Stimulated activated naive CD8-positive, alpha-beta T cell treated with anti-CD3 and anti-CD28 coated beads, Interleukin-15, Interleukin-2, amounts not matched to agents 100 ng/mL and 50 ng/mL, for 24 hours (primary cell): ENCODE measurements around the gene SLC8A3.

Experiments used
- H3K27ac Mint-ChIP-seq: one replicate; pipeline ENCODE4 v1.8.0; 2021; ENCODE audit warnings: mild to moderate bottlenecking, mixed read lengths
- H3K27me3 Mint-ChIP-seq: one replicate; pipeline ENCODE4 v1.8.0; 2021; ENCODE audit warnings: mixed read lengths
- H3K36me3 Mint-ChIP-seq: one replicate; pipeline ENCODE4 v1.8.0; 2021; ENCODE audit warnings: low read depth, mixed read lengths
- H3K4me1 Mint-ChIP-seq: one replicate; pipeline ENCODE4 v1.8.0; 2021; ENCODE audit warnings: low read depth, mixed read lengths
- H3K4me3 Mint-ChIP-seq: one replicate; pipeline ENCODE4 v1.8.0; 2021; ENCODE audit warnings: mild to moderate bottlenecking, mixed read lengths
- H3K9me3 Mint-ChIP-seq: one replicate; pipeline ENCODE4 v1.8.0; 2021; ENCODE audit warnings: mixed read lengths

Gene SLC8A3

DNA sequence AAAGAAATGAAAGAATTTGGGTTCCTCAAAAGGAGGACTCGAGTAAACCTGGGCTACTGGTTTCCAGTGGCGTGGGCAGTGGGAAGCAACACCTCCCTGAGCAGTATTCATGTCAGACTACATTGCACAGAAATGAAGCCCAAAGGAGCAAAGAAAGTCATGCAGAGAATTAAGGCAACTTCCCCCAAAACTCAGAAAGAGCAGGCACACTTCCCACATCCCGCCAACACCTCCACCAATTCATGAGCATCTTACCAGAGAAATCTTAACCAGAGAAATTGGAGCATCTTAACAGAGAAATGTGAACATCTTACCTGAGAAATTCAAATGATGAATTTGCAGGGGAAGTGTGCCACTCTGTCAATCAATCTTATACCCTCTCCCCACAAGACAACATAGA is 36.7 kb downstream of the SLC8A3 start:
- peaks cover 7% of the 10 kb centered on the region for H3K27me3 Mint-ChIP-seq
- no peak overlapping the region for H3K4me3 Mint-ChIP-seq
- no peaks in the 10 kb centered on the region for H3K9me3 Mint-ChIP-seq
- H3K27ac Mint-ChIP-seq, result no peak overlapping the region
- H3K36me3 Mint-ChIP-seq, result no peaks in the 10 kb centered on the region
- H3K4me1 Mint-ChIP-seq, result no peaks in the 10 kb centered on the region

DNA sequence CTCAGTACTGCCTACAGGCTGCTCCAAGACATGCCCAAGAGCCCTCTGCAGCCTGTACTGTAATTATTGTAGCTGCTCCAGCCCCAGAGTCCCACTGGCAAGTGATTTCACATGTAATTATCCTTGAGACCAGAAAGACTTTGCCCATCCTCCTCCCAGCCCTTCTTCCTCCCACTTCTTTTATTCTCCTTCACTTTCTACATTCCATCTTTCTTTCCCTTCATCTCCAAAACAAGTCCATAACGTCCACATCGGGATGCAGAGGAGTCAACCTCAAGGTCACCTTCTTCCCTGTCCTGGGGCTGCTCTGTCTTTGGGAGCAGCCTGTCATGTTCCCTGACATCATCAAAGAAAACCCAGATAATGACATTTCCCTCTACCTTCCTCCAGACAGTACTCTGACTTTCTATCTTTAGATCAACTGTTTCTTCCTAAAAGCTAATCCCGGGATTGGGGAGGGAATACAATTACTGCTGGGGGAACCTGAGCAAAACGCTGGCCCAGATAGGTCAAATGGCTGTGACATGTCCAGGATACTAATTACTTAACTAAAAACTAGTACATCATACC is 39.1 kb downstream of the SLC8A3 start:
- no peak overlapping the region for H3K4me3 Mint-ChIP-seq
- peaks cover 10% of the 10 kb centered on the region for H3K27me3 Mint-ChIP-seq
- H3K4me1 Mint-ChIP-seq, result no peaks in the 10 kb centered on the region
- H3K27ac Mint-ChIP-seq, result no peak overlapping the region
- H3K9me3 Mint-ChIP-seq, result no peaks in the 10 kb centered on the region
- no peaks in the 10 kb centered on the region for H3K36me3 Mint-ChIP-seq

DNA sequence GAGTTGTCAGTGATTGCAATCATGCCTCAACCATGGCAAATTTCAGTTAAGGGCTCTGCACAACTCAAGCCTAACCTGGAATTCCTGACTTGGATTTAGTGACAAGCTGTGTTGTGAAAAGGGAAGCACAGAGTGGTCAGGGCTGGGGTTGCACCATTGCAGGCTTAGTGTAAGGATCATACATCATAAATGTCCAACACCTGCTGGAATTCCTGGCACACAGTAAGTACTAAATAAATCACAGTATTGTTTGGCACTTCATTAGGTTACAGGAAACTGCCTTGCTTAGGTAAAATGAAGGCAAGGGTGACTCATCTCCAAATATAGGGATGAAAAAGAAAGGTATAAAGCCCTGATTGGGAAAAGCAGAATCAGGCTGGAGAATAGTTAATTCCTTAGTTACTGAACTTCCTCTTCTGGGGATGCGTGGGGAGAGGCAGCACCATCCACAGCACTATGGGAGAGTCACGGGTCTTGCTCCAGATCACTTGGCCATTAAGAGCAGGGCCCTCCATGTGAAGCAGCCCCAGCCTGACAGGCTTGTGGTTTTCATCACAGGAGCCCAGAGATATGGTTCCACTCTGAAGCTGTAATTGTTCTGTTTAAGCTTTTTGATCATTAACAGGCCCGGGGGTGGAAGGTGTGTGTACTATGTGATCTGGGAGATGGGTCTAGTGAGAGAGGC is 39.7 kb downstream of the SLC8A3 start:
- Mint-ChIP-seq H3K27me3 (peaks cover 10% of the 10 kb centered on the region), H3K36me3 (no peaks in the 10 kb centered on the region), H3K27ac (no peak overlapping the region), H3K4me1 (no peaks in the 10 kb centered on the region), H3K4me3 (no peak overlapping the region), H3K9me3 (no peaks in the 10 kb centered on the region)

DNA sequence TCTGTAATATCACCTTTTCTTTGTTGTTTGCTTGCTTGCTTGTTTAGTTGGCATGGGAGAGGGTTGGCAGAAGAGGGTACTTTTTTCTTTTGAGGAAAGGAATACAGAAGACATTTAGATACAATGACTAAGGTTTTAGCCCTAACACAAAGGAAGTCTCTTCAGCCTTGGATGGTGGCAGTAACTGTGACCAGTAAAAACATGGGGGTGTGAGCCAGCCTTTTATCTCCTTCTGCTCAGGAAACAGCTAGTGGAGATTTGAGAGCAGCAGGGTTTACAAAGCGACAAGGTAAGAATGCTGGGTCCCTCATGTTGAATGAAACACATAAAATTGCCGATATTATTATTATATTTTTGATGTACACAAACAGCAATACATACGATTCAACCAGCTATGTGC is 40.4 kb downstream of the SLC8A3 start:
- Mint-ChIP-seq H3K27ac (no peak overlapping the region), H3K27me3 (peaks cover 14% of the 10 kb centered on the region), H3K9me3 (no peaks in the 10 kb centered on the region), H3K4me1 (no peaks in the 10 kb centered on the region), H3K4me3 (no peak overlapping the region), H3K36me3 (no peaks in the 10 kb centered on the region)

DNA sequence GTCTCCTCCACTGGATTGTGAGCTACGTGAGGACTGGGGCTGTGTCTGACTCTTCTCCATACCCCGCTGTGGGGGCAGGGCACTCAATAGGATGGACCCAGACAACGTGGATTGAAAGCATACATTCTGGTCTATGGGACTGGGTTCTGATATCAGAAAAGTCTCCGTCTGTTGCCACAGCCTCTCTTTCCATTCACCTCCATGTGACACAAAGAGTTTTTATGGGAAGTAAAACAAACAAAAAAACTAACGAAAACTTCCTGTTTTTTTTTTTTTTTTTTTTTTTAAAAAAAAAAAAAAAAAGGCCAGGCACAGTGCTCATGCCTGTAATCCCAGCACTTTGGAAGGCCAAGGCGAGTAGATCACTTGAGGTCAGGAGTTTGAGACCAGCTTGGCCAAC is 44.7 kb downstream of the SLC8A3 start:
- H3K27ac Mint-ChIP-seq, result no peak overlapping the region
- no peaks in the 10 kb centered on the region for H3K9me3 Mint-ChIP-seq
- H3K27me3 Mint-ChIP-seq, result peaks cover 21% of the 10 kb centered on the region
- no peaks in the 10 kb centered on the region for H3K4me1 Mint-ChIP-seq
- H3K4me3 Mint-ChIP-seq, result no peak overlapping the region
- no peaks in the 10 kb centered on the region for H3K36me3 Mint-ChIP-seq

DNA sequence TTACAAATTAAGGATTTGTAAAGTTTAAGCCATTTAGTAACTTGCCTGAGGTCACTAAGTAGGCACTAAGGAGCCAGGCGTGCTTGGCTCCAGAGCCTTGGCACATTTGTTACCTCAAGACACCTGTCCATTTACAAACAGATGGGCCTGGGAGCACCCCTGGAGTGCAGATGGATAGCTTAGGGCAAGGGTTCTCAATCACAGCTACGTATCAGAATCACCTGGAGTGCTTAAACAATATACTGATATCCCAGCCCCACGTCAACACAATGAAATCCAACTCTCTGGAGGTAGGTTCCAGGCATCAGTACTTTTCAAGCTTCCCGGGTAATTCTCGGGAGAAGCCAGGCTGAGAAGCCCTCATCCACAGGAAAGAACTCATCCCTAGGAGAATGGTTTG is 45.4 kb downstream of the SLC8A3 start:
- H3K9me3 Mint-ChIP-seq, result no peaks in the 10 kb centered on the region
- no peak overlapping the region for H3K27ac Mint-ChIP-seq

DNA sequence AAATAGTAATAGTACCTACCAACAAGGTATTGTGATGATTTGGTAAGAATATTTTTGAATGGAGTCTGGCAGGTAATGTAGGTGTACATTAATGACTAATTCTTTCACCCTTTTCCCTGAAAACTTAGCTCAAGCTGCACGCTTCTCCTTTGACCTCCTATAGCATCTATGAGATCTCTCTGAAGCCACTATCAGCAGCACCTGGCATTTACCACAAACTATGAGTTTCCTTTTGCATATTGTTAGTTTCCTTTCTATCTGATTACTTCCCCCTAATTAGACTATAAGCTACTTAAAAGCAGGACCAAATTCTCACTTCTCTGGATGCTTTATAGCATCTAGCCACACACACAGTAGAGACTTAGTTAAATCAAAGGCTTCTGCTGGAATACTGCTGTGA is 48.1 kb downstream of the SLC8A3 start:
- Mint-ChIP-seq H3K9me3 (no peaks in the 10 kb centered on the region), H3K4me1 (no peaks in the 10 kb centered on the region), H3K4me3 (no peak overlapping the region), H3K36me3 (no peaks in the 10 kb centered on the region), H3K27me3 (peaks cover 23% of the 10 kb centered on the region), H3K27ac (no peak overlapping the region)

More for the DNA sequence above, 45.4 kb downstream of the SLC8A3 start:
- peaks cover 24% of the 10 kb centered on the region for H3K27me3 Mint-ChIP-seq
- no peak overlapping the region for H3K4me3 Mint-ChIP-seq
- no peaks in the 10 kb centered on the region for H3K4me1 Mint-ChIP-seq
- no peaks in the 10 kb centered on the region for H3K36me3 Mint-ChIP-seq

DNA sequence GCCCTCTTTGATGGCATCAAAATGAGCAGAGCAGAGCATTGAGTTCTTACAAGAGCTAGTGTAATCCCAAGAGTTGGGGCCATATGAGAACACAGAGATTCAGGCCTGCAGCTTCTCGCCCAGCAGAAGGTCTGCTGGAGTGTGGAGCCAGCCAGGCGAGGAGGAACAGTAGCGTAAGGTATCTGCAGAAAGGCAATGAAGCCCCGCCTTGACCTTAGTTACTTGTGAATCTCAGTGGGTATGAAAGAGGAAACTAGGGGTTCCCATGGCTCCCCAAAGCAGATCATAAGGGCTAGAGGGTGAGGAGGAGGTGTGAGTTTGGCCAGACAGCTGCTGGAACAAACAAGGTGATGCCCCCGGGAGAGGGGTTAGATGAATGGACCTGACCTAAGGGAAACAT is 49.4 kb downstream of the SLC8A3 start:
- Mint-ChIP-seq H3K4me3 (no peak overlapping the region), H3K27me3 (peaks cover 26% of the 10 kb centered on the region), H3K9me3 (no peaks in the 10 kb centered on the region), H3K27ac (no peak overlapping the region), H3K4me1 (no peaks in the 10 kb centered on the region), H3K36me3 (no peaks in the 10 kb centered on the region)

DNA sequence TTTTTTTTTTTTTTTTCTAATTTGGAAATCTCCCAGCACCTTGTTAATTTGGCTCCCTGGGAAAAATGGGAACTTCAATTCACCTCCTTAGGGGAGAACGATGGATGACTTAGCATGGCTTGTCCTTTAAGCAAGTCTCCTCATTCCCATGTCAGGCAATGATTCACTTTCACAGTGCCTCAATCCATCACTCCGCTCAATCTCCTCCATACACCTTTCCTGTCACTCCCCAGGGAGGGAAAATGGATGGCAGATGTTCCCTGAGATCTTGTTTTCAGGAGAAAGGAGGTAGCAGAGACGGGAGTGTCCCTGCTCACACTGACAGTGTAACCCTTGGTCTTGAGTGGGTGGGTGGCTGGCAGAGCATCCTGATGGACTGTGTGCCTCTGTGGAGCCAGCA is 51.0 kb downstream of the SLC8A3 start:
- Mint-ChIP-seq H3K4me3 (no peak overlapping the region), H3K27ac (no peak overlapping the region), H3K9me3 (no peaks in the 10 kb centered on the region), H3K4me1 (no peaks in the 10 kb centered on the region), H3K36me3 (no peaks in the 10 kb centered on the region), H3K27me3 (peaks cover 25% of the 10 kb centered on the region)

DNA sequence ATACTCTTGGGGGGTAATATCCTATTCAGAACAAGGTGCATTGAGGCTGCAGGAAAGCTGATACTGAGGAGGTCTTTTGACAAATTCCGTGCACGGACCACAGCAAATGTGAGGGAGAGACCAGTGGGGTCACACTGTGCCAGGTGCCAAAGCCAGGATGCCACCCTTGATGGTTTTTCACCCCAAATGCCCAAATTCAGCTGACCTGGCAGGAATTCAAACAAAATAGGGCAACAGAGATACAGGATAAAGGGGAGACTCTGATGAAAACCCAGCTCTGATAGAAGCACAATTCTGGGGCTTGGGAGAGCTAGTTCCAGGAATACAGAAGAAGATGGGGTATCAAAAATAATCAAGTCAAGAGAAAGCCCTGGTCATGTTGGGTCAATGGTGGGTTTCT is 55.3 kb downstream of the SLC8A3 start:
- Mint-ChIP-seq H3K27me3 (peaks cover 28% of the 10 kb centered on the region), H3K9me3 (no peaks in the 10 kb centered on the region), H3K4me1 (no peaks in the 10 kb centered on the region), H3K4me3 (no peak overlapping the region), H3K27ac (no peak overlapping the region), H3K36me3 (no peaks in the 10 kb centered on the region)

DNA sequence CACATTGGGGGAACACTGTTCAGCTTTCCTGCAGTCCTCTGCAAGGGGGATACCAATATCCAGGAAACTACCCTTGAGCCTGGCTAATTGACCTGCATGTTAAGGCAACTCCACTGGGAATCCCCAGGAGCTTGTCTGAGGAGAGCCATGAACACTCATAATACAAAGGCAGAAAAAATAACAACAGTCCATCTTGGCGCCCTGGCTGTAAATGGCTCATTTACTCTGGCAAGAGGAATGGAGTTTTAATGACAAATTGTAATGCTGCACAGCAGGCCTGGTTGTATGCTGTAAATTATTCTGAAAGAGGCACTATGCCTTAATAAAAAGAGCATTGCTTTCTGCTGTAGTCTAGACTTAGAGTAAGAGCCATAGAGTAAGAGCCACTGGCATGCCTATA is 58.3 kb downstream of the SLC8A3 start:
- Mint-ChIP-seq H3K9me3 (peaks cover 4% of the 10 kb centered on the region), H3K27ac (no peak overlapping the region), H3K4me3 (no peak overlapping the region), H3K27me3 (peaks cover 30% of the 10 kb centered on the region), H3K4me1 (no peaks in the 10 kb centered on the region), H3K36me3 (no peaks in the 10 kb centered on the region)

DNA sequence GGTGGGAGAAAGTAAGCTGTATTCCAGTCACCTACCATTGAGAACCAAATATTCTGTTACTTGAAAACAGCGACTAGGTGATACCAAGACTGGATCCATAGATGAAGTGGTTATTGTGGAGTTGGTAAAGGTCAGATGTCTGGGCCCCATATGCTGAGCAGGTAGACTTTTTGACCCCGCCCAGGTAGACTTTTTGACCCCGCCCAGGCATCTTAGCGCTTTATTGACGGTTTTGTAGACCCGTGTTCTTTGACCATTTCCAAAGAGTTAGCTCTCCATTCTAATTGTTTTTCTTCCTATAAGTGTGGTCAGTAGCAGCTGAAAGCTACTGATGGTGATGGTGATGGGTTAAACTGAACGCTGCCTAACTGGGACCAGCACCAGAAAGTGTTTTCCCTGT is 61.6 kb downstream of the SLC8A3 start:
- Mint-ChIP-seq H3K27me3 (peaks cover 30% of the 10 kb centered on the region), H3K4me1 (no peaks in the 10 kb centered on the region), H3K36me3 (no peaks in the 10 kb centered on the region), H3K27ac (no peak overlapping the region), H3K9me3 (peaks cover 4% of the 10 kb centered on the region), H3K4me3 (no peak overlapping the region)

DNA sequence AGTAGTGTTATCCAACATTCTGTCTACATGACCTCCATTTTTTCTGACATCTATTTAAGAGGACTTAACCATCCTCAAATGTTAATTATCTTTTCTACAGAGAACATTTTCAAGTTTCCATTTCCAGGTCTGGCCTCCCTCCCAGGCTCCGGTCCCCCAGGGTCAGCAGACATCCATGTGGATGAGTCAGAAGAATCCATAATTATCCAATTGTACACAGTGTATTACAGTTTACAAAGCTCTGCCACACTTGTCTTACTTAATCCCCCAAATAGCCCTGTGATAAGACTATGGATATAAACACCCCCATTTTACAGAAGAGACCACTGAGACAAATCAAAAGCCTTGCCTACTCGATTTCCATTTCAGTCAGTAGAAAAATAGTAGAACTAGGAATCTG is 65.0 kb downstream of the SLC8A3 start:
- Mint-ChIP-seq H3K4me3 (no peak overlapping the region), H3K27ac (no peak overlapping the region), H3K4me1 (no peaks in the 10 kb centered on the region)

DNA sequence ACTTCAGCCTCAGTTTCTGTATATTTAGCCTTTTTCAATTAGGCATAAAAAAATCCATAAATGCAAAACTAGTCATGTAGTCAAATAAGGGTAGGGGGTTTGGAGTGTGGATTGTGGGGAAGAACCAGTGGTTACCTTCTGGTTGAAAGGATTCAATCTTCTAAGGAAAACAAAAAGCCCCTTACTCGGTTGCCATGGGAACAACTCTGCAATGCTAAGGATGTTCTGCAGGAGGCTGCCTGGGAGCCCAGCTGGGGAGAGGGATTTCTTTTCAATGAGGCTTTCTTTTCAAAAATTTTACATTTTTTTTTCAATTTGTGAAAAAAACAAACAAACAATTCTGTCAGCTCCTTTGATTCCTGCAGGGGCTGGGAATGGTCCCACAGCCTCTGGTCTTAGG is 67.2 kb downstream of the SLC8A3 start:
- no peaks in the 10 kb centered on the region for H3K36me3 Mint-ChIP-seq
- H3K27me3 Mint-ChIP-seq, result peaks cover 34% of the 10 kb centered on the region
- H3K4me1 Mint-ChIP-seq, result no peaks in the 10 kb centered on the region
- H3K27ac Mint-ChIP-seq, result no peak overlapping the region
- H3K9me3 Mint-ChIP-seq, result no peaks in the 10 kb centered on the region
- no peak overlapping the region for H3K4me3 Mint-ChIP-seq

More for the DNA sequence above, 65.0 kb downstream of the SLC8A3 start:
- peaks cover 4% of the 10 kb centered on the region for H3K9me3 Mint-ChIP-seq
- H3K36me3 Mint-ChIP-seq, result no peaks in the 10 kb centered on the region
- peaks cover 32% of the 10 kb centered on the region for H3K27me3 Mint-ChIP-seq

DNA sequence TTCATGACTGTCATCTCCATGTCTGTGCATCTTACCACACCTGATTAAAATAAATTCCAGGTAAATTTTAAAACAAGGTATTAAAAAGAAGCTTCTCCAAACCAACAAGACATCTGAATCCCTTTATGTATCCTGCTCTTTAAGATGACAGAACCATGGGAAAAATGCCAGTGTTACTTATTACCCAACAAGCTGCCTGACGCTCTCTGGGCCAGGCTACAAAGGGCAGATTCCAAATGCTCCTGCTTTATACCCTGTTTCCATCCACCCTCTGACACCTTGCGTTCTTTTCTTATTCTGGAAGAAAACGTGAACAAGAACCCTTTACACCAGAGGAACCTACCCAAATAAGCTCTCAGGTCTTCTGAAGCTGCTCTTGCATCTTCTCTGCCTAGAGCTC is 70.7 kb downstream of the SLC8A3 start:
- no peak overlapping the region for H3K27ac Mint-ChIP-seq
- H3K4me3 Mint-ChIP-seq, result no peak overlapping the region
- H3K27me3 Mint-ChIP-seq, result peaks cover 25% of the 10 kb centered on the region
- H3K4me1 Mint-ChIP-seq, result no peaks in the 10 kb centered on the region
- H3K36me3 Mint-ChIP-seq, result no peaks in the 10 kb centered on the region
- no peaks in the 10 kb centered on the region for H3K9me3 Mint-ChIP-seq

DNA sequence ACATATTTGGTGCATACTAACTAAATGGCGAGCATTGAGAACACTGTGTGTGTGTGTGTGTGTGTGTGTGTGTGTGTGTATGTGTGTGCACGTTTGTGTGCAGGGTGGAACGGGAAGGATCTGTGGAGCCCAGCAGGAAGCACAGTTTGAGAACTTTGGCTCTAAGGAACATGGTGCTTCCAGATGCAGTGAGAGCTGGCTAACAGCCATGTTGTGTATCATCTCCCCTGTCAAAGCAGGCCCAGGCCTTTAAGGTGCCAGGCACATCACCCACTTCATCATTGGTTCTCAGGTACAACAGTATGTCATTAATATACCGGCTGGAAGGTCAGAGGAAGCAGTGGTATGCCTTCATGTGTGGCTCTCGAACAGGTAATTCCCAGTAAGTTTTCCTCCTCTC is 72.5 kb downstream of the SLC8A3 start:
- no peak overlapping the region for H3K27ac Mint-ChIP-seq
- no peaks in the 10 kb centered on the region for H3K36me3 Mint-ChIP-seq
- no peaks in the 10 kb centered on the region for H3K4me1 Mint-ChIP-seq
- peaks cover 34% of the 10 kb centered on the region for H3K27me3 Mint-ChIP-seq
- no peaks in the 10 kb centered on the region for H3K9me3 Mint-ChIP-seq
- H3K4me3 Mint-ChIP-seq, result no peak overlapping the region
